Cardiac muscle cell (in vitro differentiated cells and primary cell): Measurements from ENCODE around the gene F3. TPM values are rescaled to one million over a fixed set of nuclear protein-coding genes. Genes with fewer than 3 reads are reported as not detected.

Source experiments
- DNase-seq, 2 donors: peaks; one replicate each; pipeline versions ENCODE4 v3.0.0 to v3.0.0-alpha.2; 2010 to 2017; ENCODE audit warnings: low read depth in 1 of 2, low spot score in 1 of 2
- H3K27ac ChIP-seq: fragments of 200-600 bp; sonication (generic); 2 replicates; pipeline ENCODE4 v1.5.1; 2016
- H3K27me3 ChIP-seq: fragments of 200-600 bp; sonication (generic); 2 replicates; pipeline ENCODE4 v1.6.0; 2016; ENCODE audit warnings: control low read depth
- H3K36me3 ChIP-seq: fragments of 200-600 bp; sonication (generic); 2 replicates; pipeline ENCODE4 v1.5.1; 2016; ENCODE audit warnings: control low read depth
- H3K4me1 ChIP-seq: fragments of 200-600 bp; sonication (generic); 2 replicates; pipeline ENCODE4 v1.8.1; 2017; ENCODE audit warnings: low read depth, mild to moderate bottlenecking, mixed run types
- H3K4me3 ChIP-seq: fragments of 200-600 bp; sonication (generic); 2 replicates; pipeline ENCODE4 v1.5.1; 2016; ENCODE audit warnings: mild to moderate bottlenecking
- H3K9me3 ChIP-seq: fragments of 200-600 bp; sonication (generic); 2 replicates; pipeline ENCODE4 v1.5.1; 2017; ENCODE audit warnings: low read depth, mild to moderate bottlenecking, control low read depth
- CTCF ChIP-seq: IDR thresholded peaks from 2 replicates; pipeline ENCODE4 v1.5.1; 2012; ENCODE audit warnings: low read depth, mild to moderate bottlenecking, low read length
- polyA plus RNA-seq: library from polyadenylated mRNA; unstranded; fragments of >200 nt; fragmentation: Nextera tagmentation; extraction: Ambion mirVana; gene quantifications from 2 replicates; pipeline ENCODE4 v1.2.1, GENCODE V29; 2016
- total RNA-seq: library from RNA; depleted of rRNA; stranded (reverse); fragments of >200 nt; gene quantifications from 2 replicates; pipeline ENCODE4 v1.2.3, GENCODE V29; 2016

Gene F3
- total and polyA plus RNA-seq, 2 experiments from 2014 or later, result 0.81 to 1.6 TPM

- Histone ChIP-seq H3K9me3 (no peaks in the 10 kb centered on the region), H3K4me3 (peak overlapping the region; percentile 69), H3K27me3 (peaks cover 31% of the 10 kb centered on the region), H3K27ac (no peak overlapping the region), H3K36me3 (no peaks in the 10 kb centered on the region), H3K4me1 (peaks cover 3% of the 10 kb centered on the region)
- TF ChIP-seq CTCF, result no peak
- DNase-seq, result peak in 1 of 2 donors; percentile 44
Observed at GRCh38 chr1:94542088-94542870, 720 bp upstream of the F3 start.

- Histone ChIP-seq H3K27me3 (peaks cover 31% of the 10 kb centered on the region), H3K27ac (no peak overlapping the region), H3K4me3 (peak overlapping the region; percentile 69), H3K4me1 (peaks cover 3% of the 10 kb centered on the region), H3K9me3 (no peaks in the 10 kb centered on the region), H3K36me3 (no peaks in the 10 kb centered on the region)
- no peak for DNase-seq
- no peak for TF ChIP-seq CTCF
Observed at GRCh38 chr1:94540440-94541245, 916 bp downstream of the F3 start.

- H3K36me3 ChIP-seq, result no peaks in the 10 kb centered on the region
- no peak for TF ChIP-seq CTCF
- H3K9me3 ChIP-seq, result no peaks in the 10 kb centered on the region
- no peak overlapping the region for H3K27ac ChIP-seq
- H3K27me3 ChIP-seq, result peaks cover 31% of the 10 kb centered on the region
- peaks cover 3% of the 10 kb centered on the region for H3K4me1 ChIP-seq
- peak in 1 of 2 donors; percentile 33 for DNase-seq
- no peak overlapping the region for H3K4me3 ChIP-seq
Observed at GRCh38 chr1:94539496-94539895, 2.1 kb downstream of the F3 start.

GRCh38 chr1:94538243-94538827 is 3.2 kb downstream of the F3 start:
- Histone ChIP-seq H3K27ac (no peak overlapping the region), H3K27me3 (peaks cover 29% of the 10 kb centered on the region), H3K4me3 (no peak overlapping the region), H3K4me1 (peaks cover 3% of the 10 kb centered on the region), H3K36me3 (no peaks in the 10 kb centered on the region), H3K9me3 (no peaks in the 10 kb centered on the region)
- DNase-seq, result peak in 1 of 2 donors; percentile 17
- TF ChIP-seq CTCF, result peak; percentile 5

DNA sequence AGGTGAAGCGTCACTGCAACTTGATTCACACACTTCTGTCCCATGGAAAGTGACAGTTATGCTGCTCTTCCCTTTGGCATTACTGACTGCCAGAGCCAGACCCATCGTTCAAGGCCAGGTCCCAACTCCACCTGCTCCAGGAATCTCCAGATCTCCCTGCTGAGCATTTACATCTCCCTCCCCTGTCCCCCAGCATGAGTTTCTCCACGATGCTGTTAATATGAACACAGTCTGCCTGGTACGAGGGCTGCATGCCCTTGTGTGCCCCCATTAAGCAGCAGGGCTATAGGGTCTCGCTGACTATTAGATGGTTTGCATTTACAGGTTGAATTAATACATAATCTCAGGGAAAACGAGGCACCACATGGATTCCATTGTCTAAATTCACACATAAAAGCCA is 4.3 kb downstream of the F3 start:
- H3K27ac ChIP-seq, result no peak overlapping the region
- no peaks in the 10 kb centered on the region for H3K4me1 ChIP-seq
- TF ChIP-seq CTCF, result no peak
- H3K4me3 ChIP-seq, result no peak overlapping the region
- DNase-seq, result no peak
- H3K9me3 ChIP-seq, result no peaks in the 10 kb centered on the region
- H3K36me3 ChIP-seq, result no peaks in the 10 kb centered on the region
- H3K27me3 ChIP-seq, result peaks cover 19% of the 10 kb centered on the region
